Measurements from ENCODE around the gene NELL1. TPM values are rescaled to one million over a fixed set of nuclear protein-coding genes. Genes with fewer than 3 reads are reported as not detected.

Gene NELL1
- total RNA-seq = not detected in 2 replicates
- long read RNA-seq = 0 reads

GRCh38 chr11:20668844-20669819 is at the start of gene NELL1:
TSS of gene NELL1 (plus strand) at chr11:20669586.
- Mint-ChIP-seq H3K27me3 (ENCODE audit: unreplicated experiment) (peaks cover 59% of the 10 kb centered on the region), H3K36me3 (ENCODE audit: unreplicated experiment) (no peaks in the 10 kb centered on the region), H3K4me3 (ENCODE audit: unreplicated experiment) (peak within 1 kb of the TSS; percentile 56), H3K9me3 (ENCODE audit: unreplicated experiment) (no peaks in the 10 kb centered on the region), H3K27ac (ENCODE audit: unreplicated experiment) (no peak within 1 kb of the TSS), H3K4me1 (ENCODE audit: unreplicated experiment) (peaks cover 9% of the 10 kb centered on the region)
- TF ChIP-seq CTCF (IDR thresholded peaks at IDR 0.05) = no peak
- no peak for DNase-seq (ENCODE audit: extremely low spot score, unreplicated experiment)

- Mint-ChIP-seq H3K36me3 (ENCODE audit: unreplicated experiment) (no peaks in the 10 kb centered on the region), H3K27ac (ENCODE audit: unreplicated experiment) (no peak overlapping the region), H3K27me3 (ENCODE audit: unreplicated experiment) (peaks cover 3% of the 10 kb centered on the region), H3K4me3 (ENCODE audit: unreplicated experiment) (no peak overlapping the region), H3K9me3 (ENCODE audit: unreplicated experiment) (no peaks in the 10 kb centered on the region), H3K4me1 (ENCODE audit: unreplicated experiment) (no peaks in the 10 kb centered on the region)
- no peak for TF ChIP-seq CTCF (IDR thresholded peaks at IDR 0.05)
- no peak for DNase-seq (ENCODE audit: extremely low spot score, unreplicated experiment)
These were observed 48.4 kb upstream of the NELL1 start for GRCh38 chr11:20620988-20621387.

- Mint-ChIP-seq H3K9me3 (ENCODE audit: unreplicated experiment) (no peaks in the 10 kb centered on the region), H3K36me3 (ENCODE audit: unreplicated experiment) (no peaks in the 10 kb centered on the region), H3K27me3 (ENCODE audit: unreplicated experiment) (peaks cover 3% of the 10 kb centered on the region), H3K4me3 (ENCODE audit: unreplicated experiment) (no peak overlapping the region), H3K27ac (ENCODE audit: unreplicated experiment) (no peak overlapping the region), H3K4me1 (ENCODE audit: unreplicated experiment) (no peaks in the 10 kb centered on the region)
- no peak for TF ChIP-seq CTCF (IDR thresholded peaks at IDR 0.05)
- DNase-seq (ENCODE audit: extremely low spot score, unreplicated experiment) = no peak
These were observed 47.7 kb upstream of the NELL1 start for GRCh38 chr11:20621679-20622078.

- Mint-ChIP-seq H3K36me3 (ENCODE audit: unreplicated experiment) (no peaks in the 10 kb centered on the region), H3K9me3 (ENCODE audit: unreplicated experiment) (no peaks in the 10 kb centered on the region), H3K27ac (ENCODE audit: unreplicated experiment) (no peak overlapping the region), H3K4me3 (ENCODE audit: unreplicated experiment) (no peak overlapping the region), H3K27me3 (ENCODE audit: unreplicated experiment) (peaks cover 3% of the 10 kb centered on the region), H3K4me1 (ENCODE audit: unreplicated experiment) (no peaks in the 10 kb centered on the region)
- no peak for TF ChIP-seq CTCF (IDR thresholded peaks at IDR 0.05)
- DNase-seq (ENCODE audit: extremely low spot score, unreplicated experiment) = no peak
These were observed 46.1 kb upstream of the NELL1 start for GRCh38 chr11:20623252-20623651.

- Mint-ChIP-seq H3K36me3 (ENCODE audit: unreplicated experiment) (no peaks in the 10 kb centered on the region), H3K27ac (ENCODE audit: unreplicated experiment) (no peak overlapping the region), H3K27me3 (ENCODE audit: unreplicated experiment) (no peaks in the 10 kb centered on the region), H3K4me1 (ENCODE audit: unreplicated experiment) (no peaks in the 10 kb centered on the region), H3K4me3 (ENCODE audit: unreplicated experiment) (no peak overlapping the region), H3K9me3 (ENCODE audit: unreplicated experiment) (no peaks in the 10 kb centered on the region)
- TF ChIP-seq CTCF (IDR thresholded peaks at IDR 0.05) = no peak
- DNase-seq (ENCODE audit: extremely low spot score, unreplicated experiment) = no peak
These were observed 43.1 kb upstream of the NELL1 start for GRCh38 chr11:20626279-20626678.

Measured in osteocyte (in vitro differentiated cells).